K562 (cell line): ENCODE results near the gene ACCSL. TPM values are rescaled to one million over a fixed set of nuclear protein-coding genes. Genes with fewer than 3 reads are reported as not detected.

Experiments used
- ATAC-seq: fragments of 200-7000 bp; cut with Tn5 transposase; 3 replicates; pipeline ENCODE4 v1.9.1; 2020; ENCODE audit warnings: moderate library complexity
- BruUV-seq: library from RNA; stranded (reverse); fragments of 400-500 nt; replicated peaks from 2 replicates; lab custom pipeline; 2021; lab: Mats Ljungman, UMichigan
- CTCF ChIA-PET: fragments of 300-600 bp; formaldehyde crosslinking; extraction: SDS; loops from one replicate; lab custom pipeline; 2021; ENCODE audit warnings: low intra/inter-chr PET ratio; lab: Yijun Ruan, JAX
- POLR2A ChIA-PET: fragments of 300-600, 350-650 bp; sonication (Branson Sonifier 250); formaldehyde crosslinking; extraction: SDS; loops from one replicate; lab custom pipeline; 2021; ENCODE audit warnings: antibody characterized with exemption, inconsistent platforms; lab: Yijun Ruan, JAX
- DNase-seq, 4 experiments: peaks; one replicate each; pipeline versions ENCODE4 v3.0.0 to v3.0.0-alpha.2; 2011 to 2018; ENCODE audit warnings: low spot score in 3 of 4, mixed read lengths in 3 of 4; ENCODE audit errors: extremely low read depth in 1 of 4
- FAIRE-seq: peaks from 2 replicates; lab custom pipeline; 2011; peaks lifted over from hg19 to GRCh38; lab: Jason Lieb, UNC
- H2AFZ ChIP-seq: 2 replicates; pipeline ENCODE4 v1.6.0; 2011; ENCODE audit warnings: low read depth, low read length, control low read depth, inconsistent platforms
- H3K27ac ChIP-seq: fragments of 200-600 bp; 3 replicates; pipeline ENCODE4 v1.8.0; 2011; ENCODE audit warnings: low read depth, mild to moderate bottlenecking, control low read depth, inconsistent platforms, low read length, moderate library complexity, mixed read lengths; ENCODE audit errors: extremely low read depth
- H3K27me3 ChIP-seq, 2 experiments: fragments of 300-600 bp in 1 of 2; 2 replicates in 1 of 2; 3 replicates in 1 of 2; pipeline versions ENCODE4 v1.6.0 to v1.8.0; 2011; ENCODE audit warnings: inconsistent platforms in 2 of 2, low read length in 2 of 2, mild to moderate bottlenecking in 1 of 2, mixed read lengths in 1 of 2, moderate library complexity in 1 of 2; ENCODE audit not compliant: control insufficient read depth in 2 of 2, insufficient read depth in 2 of 2
- H3K36me3 ChIP-seq: fragments of 300-600 bp; 3 replicates; pipeline ENCODE4 v1.8.0; 2011; ENCODE audit warnings: mild to moderate bottlenecking, low read length, inconsistent platforms; ENCODE audit not compliant: control insufficient read depth, insufficient read depth
- H3K4me1 ChIP-seq, 2 experiments: fragments of 200-600 bp in 1 of 2; replicated peaks in 1 of 2; 2 replicates in 1 of 2; 3 replicates in 1 of 2; pipeline versions ENCODE4 v1.5.1 to v1.8.0; 2011; ENCODE audit warnings: inconsistent platforms in 2 of 2, low read length in 2 of 2, mild to moderate bottlenecking in 1 of 2, mixed read lengths in 1 of 2, moderate library complexity in 1 of 2; ENCODE audit not compliant: control insufficient read depth in 2 of 2, insufficient read depth in 2 of 2
- H3K4me2 ChIP-seq: 2 replicates; pipeline ENCODE4 v1.6.1; 2011; ENCODE audit warnings: low read length, control low read depth, inconsistent platforms, mixed read lengths; ENCODE audit not compliant: insufficient read depth
- H3K4me3 ChIP-seq: fragments of 200-600 bp; sonication (generic), shearing (Covaris generic); 2 replicates; pipeline ENCODE4 v1.5.1; 2016; ENCODE audit warnings: control low read depth, inconsistent platforms
- H3K79me2 ChIP-seq: fragments of 200-600 bp; 3 replicates; pipeline ENCODE4 v1.8.0; 2011; ENCODE audit warnings: low read length, inconsistent platforms; ENCODE audit not compliant: control insufficient read depth, insufficient read depth
- H3K9ac ChIP-seq, 2 experiments: 2 replicates each; pipeline versions ENCODE4 v1.6.0 to v1.6.1; 2011; ENCODE audit warnings: low read depth in 2 of 2, low read length in 2 of 2, control low read depth in 1 of 2, inconsistent platforms in 1 of 2, mild to moderate bottlenecking in 1 of 2, mixed read lengths in 1 of 2; ENCODE audit not compliant: insufficient read depth in 1 of 2
- H3K9me1 ChIP-seq: one replicate; pipeline ENCODE4 v1.6.0; 2011; ENCODE audit warnings: inconsistent platforms, mild to moderate bottlenecking, low read length, moderate library complexity; ENCODE audit not compliant: control insufficient read depth, insufficient read depth
- H3K9me3 ChIP-seq: replicated peaks from 2 replicates; pipeline ENCODE4 v1.5.1; 2011; ENCODE audit warnings: low read depth, low read length, inconsistent platforms; ENCODE audit not compliant: control insufficient read depth, insufficient read depth
- H4K20me1 ChIP-seq: replicated peaks from 2 replicates; pipeline ENCODE4 v1.6.1; 2011; ENCODE audit warnings: low read length, inconsistent platforms, mixed read lengths; ENCODE audit not compliant: control insufficient read depth, insufficient read depth
- ETV5 ChIP-seq: sonication (generic); formaldehyde crosslinking; IDR thresholded peaks from 2 replicates; pipeline ENCODE4 v1.4.0; 2020; ENCODE audit warnings: low read depth, mild to moderate bottlenecking, missing genetic modification reagents
- ZNF644 ChIP-seq: fragments of 200-800 bp; sonication (Bioruptor generic); IDR thresholded peaks from 2 replicates; pipeline ENCODE4 v1.6.1; 2016; ENCODE audit warnings: low read depth, missing genetic modification characterization, missing compliant biosample characterization
- WGBS: fragments of 100-300 bp; shearing (Covaris generic); methylation state at CpG from one replicate; pipeline ENCODE4 v1.1.6; 2016; ENCODE audit warnings: low coverage, mixed read lengths; ENCODE audit not compliant: insufficient coverage; ENCODE audit errors: missing lambda C conversion rate; 5-methylcytosine and 5-hydroxymethylcytosine counted together
- in situ Hi-C: fragments of 300-500 bp; cut with MboI; formaldehyde crosslinking; loops from 4 replicates; pipeline ENCODE4 v1.15.0; 2018; ENCODE audit warnings: inconsistent platforms, mixed read lengths
- intact Hi-C: fragments of 100-400 bp; cut with micrococcal nuclease; formaldehyde crosslinking; loops from 2 replicates; pipeline ENCODE4 v1.14.2; 2022
- polyA plus RNA-seq, 8 experiments: library from polyadenylated mRNA; depleted of rRNA in 4 of 8; stranded (reverse) in 5 of 8; unstranded in 3 of 8; fragments of >200 nt; fragmentation: Nextera tagmentation in 2 of 8; fragmentation: Illumina TruSeq in 1 of 8; extraction: Ambion mirVana in 2 of 8; extraction: Trizol in 1 of 8; gene quantifications; 2 replicates each; pipeline versions ENCODE4 v1.2.1 to v1.2.3, GENCODE V29; 2011 to 2014; ENCODE audit warnings: inconsistent platforms in 1 of 8, missing spikeins in 1 of 8
- total RNA-seq, 7 experiments: library from RNA; depleted of rRNA in 6 of 7; stranded (reverse); fragments of >200 nt in 6 of 7; fragmentation: Illumina TruSeq in 2 of 7; extraction: Trizol in 2 of 7; gene quantifications; 2 replicates each; pipeline versions ENCODE4 v1.2.1 to v1.2.3, GENCODE V29; 2011 to 2021; ENCODE audit warnings: low replicate concordance in 1 of 7

The ACCSL gene
- total and polyA plus RNA-seq, 9 of the 15 experiments (the other 6 are each of a cell fraction or from before 2014, with no cell fraction given), result not detected

GRCh38 chr11:44065161-44065661, 17.4 kb downstream of the ACCSL start:
- in situ Hi-C loops, result no loop called here
- peaks cover 16% of the 10 kb centered on the region; the same call in 2 of the 3 replicates for H3K79me2 ChIP-seq
- no TSS peak for BruUV-seq
- no peak for DNase-seq
- H3K9me3 ChIP-seq, result no peaks in the 10 kb centered on the region
- no peak overlapping the region; the same call in 2 of the 3 replicates for H3K27ac ChIP-seq
- H3K36me3 ChIP-seq, result peaks cover 13% of the 10 kb centered on the region
- no peak for TF ChIP-seq ETV5 (CRISPR knock-in tag)
- peak; percentile 11; the same call in 1 of the 2 replicates for TF ChIP-seq ZNF644
- TF ChIP-seq, all 486 proteins: peak for 1
- Histone ChIP-seq H3K4me2 (peak overlapping the region; percentile 82; the same call in 1 of the 2 replicates), H3K4me1 (peaks cover 10 to 20% of the 10 kb centered on the region in 2 experiments; a peak in 4 of 5 replicates), H4K20me1 (no peaks in the 10 kb centered on the region), H3K4me3 (peak overlapping the region; percentile 55; the same call in 1 of the 2 replicates), H3K9ac (peak overlapping the region in 1 of 2 experiments; percentile 72; a peak in 2 of 4 replicates), H3K9me1 (no peaks in the 10 kb centered on the region), H2AFZ (peak overlapping the region; percentile 83), H3K27me3 (no peaks in the 10 kb centered on the region)
- ATAC-seq (no peak), FAIRE-seq (no peak)
- ChIA-PET POLR2A (no interaction called here), CTCF (no interaction called here)
- WGBS, result 58% methylated on average over 4 of the region's 4 CpGs
- intact Hi-C loops, result loop anchor here (10.0 kb wide), 1 partner anchor 120 kb away; the partner anchor contains the start of gene C11orf96
